ENCODE measurements around the gene MCC.

DNA sequence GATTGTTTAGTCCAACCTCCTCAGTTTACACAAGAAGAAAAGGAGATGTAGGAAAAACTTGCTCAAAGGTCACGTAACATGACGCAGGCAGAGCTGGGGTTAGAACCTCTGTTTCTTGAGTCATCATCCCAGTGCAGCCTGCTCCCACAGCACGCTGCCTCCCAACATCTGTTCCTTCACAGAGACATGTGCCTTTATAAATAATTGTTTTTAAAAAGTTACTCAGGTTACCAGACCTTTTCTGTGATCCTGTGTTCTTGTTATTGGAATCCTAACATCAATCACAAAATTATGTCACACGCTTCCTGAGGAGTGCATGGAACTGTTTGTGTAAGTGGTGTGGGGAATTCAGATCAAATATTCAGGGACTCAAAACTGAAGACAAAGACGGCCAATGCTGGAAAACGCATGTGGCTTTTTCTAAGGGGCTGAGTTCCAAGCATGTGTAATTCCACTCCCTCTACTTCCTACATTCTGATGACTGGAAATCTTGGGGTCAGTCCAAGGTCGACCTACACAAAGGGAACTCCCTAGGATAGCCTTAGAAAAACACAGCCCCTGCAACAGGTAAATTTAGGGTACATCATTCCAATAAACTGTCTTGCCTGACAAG lies 237.8 kb downstream of the MCC start:
- TF ChIP-seq CTCF (IDR thresholded peaks at IDR 0.05) (no peak), POLR2A (IDR thresholded peaks at IDR 0.05) (no peak)
